ENCODE measurements around the gene PTF1A. TPM values are rescaled to one million over a fixed set of nuclear protein-coding genes. Genes with fewer than 3 reads are reported as not detected.

PTF1A gene
- polyA plus RNA-seq, 1 experiment, result not detected

- Histone ChIP-seq H3K4me3 (ENCODE audit: low read depth, low read length) (no peak overlapping the region), H3K9me3 (ENCODE audit: control insufficient read depth, insufficient read depth, low read length) (no peaks in the 10 kb centered on the region), H3K27ac (ENCODE audit: low read depth, low read length) (no peak overlapping the region), H3K27me3 (ENCODE audit: control insufficient read depth, insufficient read depth, low read length) (no peaks in the 10 kb centered on the region)
- CTCF ChIA-PET, result no interaction called here
- POLR2A ChIA-PET, result no interaction called here
- TF ChIP-seq CTCF (IDR thresholded peaks at IDR 0.05; ENCODE audit: low read depth, low read length), result no peak
- DNase-seq (ENCODE audit: low read depth, low spot score), result no peak
These were observed 42.0 kb upstream of the PTF1A start for GRCh38 chr10:23150091-23150490.

GRCh38 chr10:23150610-23151009, 41.5 kb upstream of the PTF1A start:
- H3K27ac ChIP-seq (ENCODE audit: low read depth, low read length), result no peak overlapping the region
- CTCF ChIA-PET, result no interaction called here
- no peaks in the 10 kb centered on the region for H3K9me3 ChIP-seq (ENCODE audit: control insufficient read depth, insufficient read depth, low read length)
- DNase-seq (ENCODE audit: low read depth, low spot score), result no peak
- no peak for TF ChIP-seq CTCF (IDR thresholded peaks at IDR 0.05; ENCODE audit: low read depth, low read length)
- no peaks in the 10 kb centered on the region for H3K27me3 ChIP-seq (ENCODE audit: control insufficient read depth, insufficient read depth, low read length)
- POLR2A ChIA-PET, result interaction anchor here (0.5 kb wide), 1 partner anchor 216 kb away, joined by 6 read pairs; no protein-coding TSS in a partner anchor
- no peak overlapping the region for H3K4me3 ChIP-seq (ENCODE audit: low read depth, low read length)

GRCh38 chr10:23151071-23151470, 41.0 kb upstream of the PTF1A start:
- no peak overlapping the region for H3K4me3 ChIP-seq (ENCODE audit: low read depth, low read length)
- ChIA-PET POLR2A (interaction anchor here (0.5 kb wide), 1 partner anchor 216 kb away, joined by 6 read pairs; no protein-coding TSS in a partner anchor), CTCF (no interaction called here)
- H3K27me3 ChIP-seq (ENCODE audit: control insufficient read depth, insufficient read depth, low read length), result peaks cover 4% of the 10 kb centered on the region
- H3K9me3 ChIP-seq (ENCODE audit: control insufficient read depth, insufficient read depth, low read length), result no peaks in the 10 kb centered on the region
- no peak for TF ChIP-seq CTCF (IDR thresholded peaks at IDR 0.05; ENCODE audit: low read depth, low read length)
- no peak for DNase-seq (ENCODE audit: low read depth, low spot score)
- H3K27ac ChIP-seq (ENCODE audit: low read depth, low read length), result no peak overlapping the region

- Histone ChIP-seq H3K27me3 (ENCODE audit: control insufficient read depth, insufficient read depth, low read length) (peaks cover 4% of the 10 kb centered on the region), H3K27ac (ENCODE audit: low read depth, low read length) (no peak overlapping the region), H3K9me3 (ENCODE audit: control insufficient read depth, insufficient read depth, low read length) (no peaks in the 10 kb centered on the region), H3K4me3 (ENCODE audit: low read depth, low read length) (no peak overlapping the region)
- CTCF ChIA-PET, result interaction anchor here (0.9 kb wide), 1 partner anchor 138 kb away, joined by 3 read pairs; no protein-coding TSS in a partner anchor
- POLR2A ChIA-PET, result no interaction called here
- no peak for DNase-seq (ENCODE audit: low read depth, low spot score)
- no peak for TF ChIP-seq CTCF (IDR thresholded peaks at IDR 0.05; ENCODE audit: low read depth, low read length)
These were observed 36.9 kb upstream of the PTF1A start for GRCh38 chr10:23155169-23155568.

- CTCF ChIA-PET, result interaction anchor here (0.6 to 1.1 kb wide), 4 partner anchors 136 to 1800 kb away, joined by 3 to 6 read pairs (median 4); no protein-coding TSS in a partner anchor
- peaks cover 4% of the 10 kb centered on the region for H3K27me3 ChIP-seq (ENCODE audit: control insufficient read depth, insufficient read depth, low read length)
- TF ChIP-seq CTCF (IDR thresholded peaks at IDR 0.05; ENCODE audit: low read depth, low read length), result no peak
- no peak for DNase-seq (ENCODE audit: low read depth, low spot score)
- no peaks in the 10 kb centered on the region for H3K9me3 ChIP-seq (ENCODE audit: control insufficient read depth, insufficient read depth, low read length)
- no peak overlapping the region for H3K27ac ChIP-seq (ENCODE audit: low read depth, low read length)
- no peak overlapping the region for H3K4me3 ChIP-seq (ENCODE audit: low read depth, low read length)
- POLR2A ChIA-PET, result no interaction called here
These were observed 35.5 kb upstream of the PTF1A start for GRCh38 chr10:23156447-23157150.
